Smooth muscle cell of the brain vasculature (primary cell): ENCODE measurements around the gene USP17L29.
"Not testable (repeated sequence)": the region's sequence is repeated elsewhere in the genome, so short reads cannot be mapped to it uniquely, and the experiment has no call there.

Source experiments
- DNase-seq: peaks from one replicate; pipeline ENCODE4 v3.0.0-alpha.2; 2012; ENCODE audit warnings: low read depth, low spot score

Gene USP17L29

GRCh38 chr4:9353338-9353737 is at the start of gene USP17L29:
Gene USP17L29, plus strand, starts transcription at chr4:9353638. Its CDS starts 0 bp downstream, at chr4:9353638.
- not testable (repeated sequence) for DNase-seq

- not testable (repeated sequence) for DNase-seq
Measured at GRCh38 chr4:9324191-9324590, 29.2 kb upstream of the USP17L29 start.

- DNase-seq = not testable (repeated sequence)
Measured at GRCh38 chr4:9324865-9325264, 28.6 kb upstream of the USP17L29 start, which contains the start of gene USP17L24. Gene USP17L24, plus strand, starts transcription at chr4:9325165. Its CDS starts 0 bp downstream, at chr4:9325165.

- DNase-seq = not testable (repeated sequence)
Measured at GRCh38 chr4:9329611-9330010, 23.8 kb upstream of the USP17L29 start, which contains the start of gene USP17L25. Gene USP17L25, plus strand, starts transcription at chr4:9329911. Its CDS starts 0 bp downstream, at chr4:9329911.

GRCh38 chr4:9334358-9334757 is 19.1 kb upstream of the USP17L29 start, which contains the start of gene USP17L26:
Gene USP17L26, plus strand, starts transcription at chr4:9334658. Its CDS starts 0 bp downstream, at chr4:9334658.
- DNase-seq = not testable (repeated sequence)

GRCh38 chr4:9339103-9339502 is 14.3 kb upstream of the USP17L29 start, which contains the start of gene USP17L5:
Gene USP17L5, plus strand, starts transcription at chr4:9339403. Its CDS starts 0 bp downstream, at chr4:9339403.
- not testable (repeated sequence) for DNase-seq

- not testable (repeated sequence) for DNase-seq
Measured at GRCh38 chr4:9343848-9344247, 9.6 kb upstream of the USP17L29 start, which contains the start of gene USP17L27. Gene USP17L27, plus strand, starts transcription at chr4:9344148. Its CDS starts 0 bp downstream, at chr4:9344148.

- DNase-seq = not testable (repeated sequence)
Measured at GRCh38 chr4:9348593-9348992, 4.8 kb upstream of the USP17L29 start, which contains the start of gene USP17L28. Gene USP17L28, plus strand, starts transcription at chr4:9348893. Its CDS starts 0 bp downstream, at chr4:9348893.

GRCh38 chr4:9350866-9351265 is 2.6 kb upstream of the USP17L29 start:
- not testable (repeated sequence) for DNase-seq

- DNase-seq = not testable (repeated sequence)
Measured at GRCh38 chr4:9362829-9363228, 9.4 kb downstream of the USP17L29 start, which contains the start of gene USP17L30. Gene USP17L30, plus strand, starts transcription at chr4:9363129. Its CDS starts 0 bp downstream, at chr4:9363129.

GRCh38 chr4:9379881-9380280 is 26.4 kb downstream of the USP17L29 start:
- DNase-seq = not testable (repeated sequence)

GRCh38 chr4:9381012-9381534 is 27.6 kb downstream of the USP17L29 start:
- DNase-seq = not testable (repeated sequence)

- DNase-seq = no peak
Measured at GRCh38 chr4:9384126-9384525, 30.7 kb downstream of the USP17L29 start.

- not testable (repeated sequence) for DNase-seq
Measured at GRCh38 chr4:9389001-9389400, 35.6 kb downstream of the USP17L29 start.
